ENCODE data around the gene GIN1.

DNA sequence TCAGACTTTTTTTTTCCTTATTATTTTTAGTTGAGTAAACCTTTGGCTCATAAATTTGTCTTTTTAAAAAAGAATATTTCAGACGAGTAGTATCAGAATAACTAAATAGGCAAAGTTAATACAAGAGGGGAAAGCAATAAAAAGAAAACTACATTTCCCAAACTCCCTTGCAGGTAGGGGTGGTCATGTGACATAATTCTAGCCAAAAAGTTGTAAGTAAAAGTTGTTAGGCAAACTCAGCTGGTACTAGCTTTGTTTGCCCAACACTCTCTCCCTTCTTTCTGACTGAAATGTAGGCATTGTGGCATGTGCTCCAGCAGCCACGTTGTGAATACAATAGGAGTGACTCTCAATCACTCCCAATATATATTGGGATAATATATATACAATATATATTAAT, 20.9 kb downstream of the GIN1 start:
- TF ChIP-seq, protein P1, sequence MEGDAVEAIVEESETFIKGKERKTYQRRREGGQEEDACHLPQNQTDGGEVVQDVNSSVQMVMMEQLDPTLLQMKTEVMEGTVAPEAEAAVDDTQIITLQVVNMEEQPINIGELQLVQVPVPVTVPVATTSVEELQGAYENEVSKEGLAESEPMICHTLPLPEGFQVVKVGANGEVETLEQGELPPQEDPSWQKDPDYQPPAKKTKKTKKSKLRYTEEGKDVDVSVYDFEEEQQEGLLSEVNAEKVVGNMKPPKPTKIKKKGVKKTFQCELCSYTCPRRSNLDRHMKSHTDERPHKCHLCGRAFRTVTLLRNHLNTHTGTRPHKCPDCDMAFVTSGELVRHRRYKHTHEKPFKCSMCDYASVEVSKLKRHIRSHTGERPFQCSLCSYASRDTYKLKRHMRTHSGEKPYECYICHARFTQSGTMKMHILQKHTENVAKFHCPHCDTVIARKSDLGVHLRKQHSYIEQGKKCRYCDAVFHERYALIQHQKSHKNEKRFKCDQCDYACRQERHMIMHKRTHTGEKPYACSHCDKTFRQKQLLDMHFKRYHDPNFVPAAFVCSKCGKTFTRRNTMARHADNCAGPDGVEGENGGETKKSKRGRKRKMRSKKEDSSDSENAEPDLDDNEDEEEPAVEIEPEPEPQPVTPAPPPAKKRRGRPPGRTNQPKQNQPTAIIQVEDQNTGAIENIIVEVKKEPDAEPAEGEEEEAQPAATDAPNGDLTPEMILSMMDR (IDR thresholded peaks at IDR 0.05), result no peak
- no peak for TF ChIP-seq POLR2A (IDR thresholded peaks at IDR 0.05)

All from body of pancreas (tissue), 4 donors.